Esophagus muscularis mucosa (tissue), 4 donors: ENCODE results near the gene TNFRSF14.

Experiments
- EP300 ChIP-seq: sonication (generic); formaldehyde crosslinking; IDR thresholded peaks from one replicate; pipeline ENCODE4 v1.6.1; 2017; ENCODE audit warnings: antibody characterized with exemption
- POLR2A ChIP-seq: fragments of 450-650 bp; IDR thresholded peaks from one replicate; pipeline ENCODE4 v1.6.1; 2017; ENCODE audit warnings: antibody characterized with exemption, moderate library complexity, mild to moderate bottlenecking, low read depth
- POLR2AphosphoS5 ChIP-seq, 2 donors: sonication (generic); formaldehyde crosslinking; IDR thresholded peaks; one replicate each; pipeline ENCODE4 v1.6.1; 2017; ENCODE audit warnings: antibody characterized with exemption in 2 of 2
- TF ChIP-seq, protein P1 (sequence below), 3 experiments: fragments of 200-600 bp in 2 of 3; fragments of 450-650 bp in 1 of 3; sonication (generic) in 2 of 3; IDR thresholded peaks; one replicate each; pipeline ENCODE4 v1.5.1; 2017 to 2019; ENCODE audit warnings: antibody characterized with exemption in 3 of 3, mild to moderate bottlenecking in 2 of 3, moderate library complexity in 1 of 3

DNA sequence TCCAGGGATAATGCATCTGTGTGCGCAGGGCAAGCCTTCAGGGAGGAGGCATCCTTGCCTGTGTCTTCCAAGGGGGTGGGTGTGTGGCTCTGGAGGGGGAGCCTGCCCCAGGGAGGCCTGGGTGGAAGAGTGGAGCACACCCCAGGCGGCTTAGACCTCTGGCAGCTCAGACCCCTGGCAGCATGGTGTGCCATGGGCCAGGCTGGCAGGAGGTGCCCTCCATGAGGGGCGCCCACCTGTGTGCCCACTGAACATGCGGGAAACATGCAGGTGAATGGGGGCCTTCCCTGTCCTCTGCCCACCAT, 28.7 kb upstream of the TNFRSF14 start:
- TF ChIP-seq, protein P1, sequence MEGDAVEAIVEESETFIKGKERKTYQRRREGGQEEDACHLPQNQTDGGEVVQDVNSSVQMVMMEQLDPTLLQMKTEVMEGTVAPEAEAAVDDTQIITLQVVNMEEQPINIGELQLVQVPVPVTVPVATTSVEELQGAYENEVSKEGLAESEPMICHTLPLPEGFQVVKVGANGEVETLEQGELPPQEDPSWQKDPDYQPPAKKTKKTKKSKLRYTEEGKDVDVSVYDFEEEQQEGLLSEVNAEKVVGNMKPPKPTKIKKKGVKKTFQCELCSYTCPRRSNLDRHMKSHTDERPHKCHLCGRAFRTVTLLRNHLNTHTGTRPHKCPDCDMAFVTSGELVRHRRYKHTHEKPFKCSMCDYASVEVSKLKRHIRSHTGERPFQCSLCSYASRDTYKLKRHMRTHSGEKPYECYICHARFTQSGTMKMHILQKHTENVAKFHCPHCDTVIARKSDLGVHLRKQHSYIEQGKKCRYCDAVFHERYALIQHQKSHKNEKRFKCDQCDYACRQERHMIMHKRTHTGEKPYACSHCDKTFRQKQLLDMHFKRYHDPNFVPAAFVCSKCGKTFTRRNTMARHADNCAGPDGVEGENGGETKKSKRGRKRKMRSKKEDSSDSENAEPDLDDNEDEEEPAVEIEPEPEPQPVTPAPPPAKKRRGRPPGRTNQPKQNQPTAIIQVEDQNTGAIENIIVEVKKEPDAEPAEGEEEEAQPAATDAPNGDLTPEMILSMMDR (IDR thresholded peaks at IDR 0.05) = no peak
- TF ChIP-seq POLR2A (no peak), EP300 (no peak), POLR2AphosphoS5 (IDR thresholded peaks at IDR 0.05) (no peak)
